Type B pancreatic cell (in vitro differentiated cells): ENCODE data around the gene RTEL1. TPM values are rescaled to one million over a fixed set of nuclear protein-coding genes. Genes with fewer than 3 reads are reported as not detected.

Experiments
- DNase-seq: peaks from one replicate; pipeline ENCODE4 v3.0.0; 2021; ENCODE audit warnings: mixed read lengths; ENCODE audit not compliant: unreplicated experiment; ENCODE audit errors: extremely low spot score
- H3K27ac Mint-ChIP-seq: 2 replicates; pipeline ENCODE4 v1.8.0; 2021; ENCODE audit warnings: mild to moderate bottlenecking, mixed read lengths
- H3K27me3 Mint-ChIP-seq: 2 replicates; pipeline ENCODE4 v1.8.0; 2021; ENCODE audit warnings: mixed read lengths
- H3K36me3 Mint-ChIP-seq: 2 replicates; pipeline ENCODE4 v1.8.0; 2021; ENCODE audit warnings: mixed read lengths
- H3K4me1 Mint-ChIP-seq: one replicate; pipeline ENCODE4 v1.8.0; 2021; ENCODE audit warnings: mixed read lengths; ENCODE audit not compliant: unreplicated experiment
- H3K4me3 Mint-ChIP-seq: 2 replicates; pipeline ENCODE4 v1.8.0; 2021; ENCODE audit warnings: mild to moderate bottlenecking, mixed read lengths
- H3K9me3 Mint-ChIP-seq: 2 replicates; pipeline ENCODE4 v1.8.0; 2021; ENCODE audit warnings: mixed read lengths
- total RNA-seq: library from RNA; stranded (reverse); gene quantifications from 2 replicates; pipeline ENCODE4 v1.2.1, GENCODE V29; 2021; ENCODE audit warnings: low replicate concordance
- TF ChIP-seq, protein P1 (sequence below): fragments of 200-600 bp; sonication (generic); conservative IDR thresholded peaks from 2 replicates; pipeline ENCODE4 v1.5.0; 2021; ENCODE audit warnings: antibody characterized with exemption, mild to moderate bottlenecking

Gene RTEL1
- total RNA-seq, 1 donor from 2014 or later: 39.2 TPM

DNA sequence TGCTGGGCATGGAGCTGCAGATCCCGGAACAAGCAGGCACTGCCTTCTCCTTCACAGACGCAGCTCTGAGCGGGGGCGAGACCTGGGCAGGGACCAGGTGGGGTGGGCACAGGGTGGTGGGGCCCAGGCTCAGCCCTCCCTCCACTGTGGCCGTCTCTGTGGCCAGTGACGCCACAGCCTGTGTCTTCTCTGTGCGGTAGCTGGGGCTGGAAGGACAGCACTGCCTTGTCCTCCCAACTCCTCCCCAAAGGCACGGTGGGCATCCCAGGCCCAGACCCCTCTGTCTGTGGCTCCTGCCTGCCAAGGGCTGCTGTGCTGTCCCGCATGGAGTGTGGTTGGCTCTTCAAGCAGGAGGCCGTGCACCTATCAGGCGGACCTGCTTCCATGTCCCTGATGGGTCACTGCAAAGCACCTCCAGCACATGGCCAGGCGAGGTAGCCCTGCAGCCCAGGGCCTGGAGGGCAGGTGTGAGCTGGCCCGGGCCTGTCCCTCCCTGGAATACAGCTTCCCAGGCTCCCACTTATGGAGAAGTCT, 23.6 kb downstream of the RTEL1 start:
- Mint-ChIP-seq H3K9me3 (no peaks in the 10 kb centered on the region), H3K27ac (no peak overlapping the region), H3K4me3 (no peak overlapping the region), H3K27me3 (no peaks in the 10 kb centered on the region), H3K36me3 (no peaks in the 10 kb centered on the region), H3K4me1 (no peaks in the 10 kb centered on the region)
- TF ChIP-seq, protein P1, sequence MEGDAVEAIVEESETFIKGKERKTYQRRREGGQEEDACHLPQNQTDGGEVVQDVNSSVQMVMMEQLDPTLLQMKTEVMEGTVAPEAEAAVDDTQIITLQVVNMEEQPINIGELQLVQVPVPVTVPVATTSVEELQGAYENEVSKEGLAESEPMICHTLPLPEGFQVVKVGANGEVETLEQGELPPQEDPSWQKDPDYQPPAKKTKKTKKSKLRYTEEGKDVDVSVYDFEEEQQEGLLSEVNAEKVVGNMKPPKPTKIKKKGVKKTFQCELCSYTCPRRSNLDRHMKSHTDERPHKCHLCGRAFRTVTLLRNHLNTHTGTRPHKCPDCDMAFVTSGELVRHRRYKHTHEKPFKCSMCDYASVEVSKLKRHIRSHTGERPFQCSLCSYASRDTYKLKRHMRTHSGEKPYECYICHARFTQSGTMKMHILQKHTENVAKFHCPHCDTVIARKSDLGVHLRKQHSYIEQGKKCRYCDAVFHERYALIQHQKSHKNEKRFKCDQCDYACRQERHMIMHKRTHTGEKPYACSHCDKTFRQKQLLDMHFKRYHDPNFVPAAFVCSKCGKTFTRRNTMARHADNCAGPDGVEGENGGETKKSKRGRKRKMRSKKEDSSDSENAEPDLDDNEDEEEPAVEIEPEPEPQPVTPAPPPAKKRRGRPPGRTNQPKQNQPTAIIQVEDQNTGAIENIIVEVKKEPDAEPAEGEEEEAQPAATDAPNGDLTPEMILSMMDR: no peak
- no peak for DNase-seq

DNA sequence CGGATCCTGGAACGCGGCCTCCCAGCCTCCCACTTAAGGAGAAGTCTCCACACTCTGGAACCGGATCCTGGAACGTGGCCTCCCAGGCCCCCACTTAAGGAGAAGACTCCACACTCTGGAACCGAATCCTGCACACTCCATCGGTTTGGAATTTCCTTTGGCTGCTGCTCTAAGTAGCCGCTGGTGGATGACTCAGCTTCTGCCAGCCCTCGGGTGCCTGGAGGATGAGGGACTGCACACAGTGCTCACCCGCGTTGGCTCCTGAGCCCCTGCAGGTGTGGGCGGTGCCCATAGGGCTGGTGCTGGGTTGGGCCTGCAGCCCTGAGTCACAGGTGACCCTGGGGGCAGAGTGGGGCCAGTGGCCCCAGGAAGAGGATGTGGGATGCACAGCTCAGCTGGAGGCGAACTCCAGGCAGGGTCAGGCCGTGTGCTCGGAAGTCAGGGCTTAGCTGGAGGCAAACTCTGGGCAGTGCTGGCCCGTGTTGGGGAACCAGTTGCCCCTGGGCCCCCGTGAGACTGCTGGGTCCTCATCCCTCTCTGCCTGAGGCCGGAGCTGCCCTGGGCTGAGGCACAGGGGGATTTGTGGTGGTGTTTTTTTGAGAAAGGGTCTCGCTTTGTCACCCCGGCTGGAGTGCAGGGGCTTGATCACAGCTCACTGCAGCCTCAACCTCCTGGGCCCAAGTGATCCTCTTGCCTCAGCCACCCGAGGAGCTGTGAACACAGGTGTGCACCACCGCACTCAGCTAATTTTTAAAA, 24.4 kb downstream of the RTEL1 start:
- DNase-seq: no peak
- H3K27me3 Mint-ChIP-seq: no peaks in the 10 kb centered on the region
- H3K27ac Mint-ChIP-seq: no peak overlapping the region
- TF ChIP-seq, protein P1: no peak
- H3K9me3 Mint-ChIP-seq: no peaks in the 10 kb centered on the region
- H3K4me3 Mint-ChIP-seq: no peak overlapping the region
- no peaks in the 10 kb centered on the region for H3K36me3 Mint-ChIP-seq
- no peaks in the 10 kb centered on the region for H3K4me1 Mint-ChIP-seq

DNA sequence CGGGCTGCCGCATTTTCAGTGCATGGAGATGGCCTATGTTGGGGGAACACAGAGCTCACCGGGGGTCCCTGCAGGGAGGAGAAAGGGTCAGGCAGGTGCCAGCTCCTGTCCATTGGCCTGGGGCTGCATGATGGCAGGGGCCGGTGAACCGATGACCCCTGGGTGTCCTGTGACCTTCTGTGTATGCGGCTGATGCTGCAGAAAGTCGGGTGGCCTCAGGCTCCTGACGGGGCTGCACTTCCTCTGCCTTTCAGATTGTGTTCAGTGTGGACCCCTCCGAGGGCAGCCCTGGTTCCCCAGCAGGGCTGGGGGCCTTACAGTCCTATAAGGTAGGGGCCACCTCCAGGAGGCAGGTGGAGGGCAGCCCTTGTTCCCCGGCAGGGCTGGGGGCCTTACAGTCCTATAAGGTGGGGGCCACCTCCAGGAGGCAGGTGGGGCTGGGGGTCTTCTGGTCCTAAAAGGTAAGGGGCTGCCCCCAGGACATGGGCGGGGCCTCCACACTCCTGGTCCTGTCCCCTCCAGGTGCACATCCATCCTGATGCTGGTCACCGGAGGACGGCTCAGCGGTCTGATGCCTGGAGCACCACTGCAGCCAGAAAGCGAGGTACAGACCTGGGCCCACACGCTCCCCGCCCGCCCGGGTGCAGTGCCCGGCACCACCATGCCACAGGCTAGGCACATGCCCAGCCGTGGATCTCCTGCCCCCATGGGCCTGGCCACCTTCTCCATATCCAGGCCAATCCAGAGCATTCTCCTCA, 27.3 kb downstream of the RTEL1 start:
- H3K27ac Mint-ChIP-seq: no peak overlapping the region
- H3K27me3 Mint-ChIP-seq: no peaks in the 10 kb centered on the region
- TF ChIP-seq, protein P1: no peak
- no peaks in the 10 kb centered on the region for H3K36me3 Mint-ChIP-seq
- no peaks in the 10 kb centered on the region for H3K4me1 Mint-ChIP-seq
- no peaks in the 10 kb centered on the region for H3K9me3 Mint-ChIP-seq
- no peak overlapping the region for H3K4me3 Mint-ChIP-seq
- no peak for DNase-seq

DNA sequence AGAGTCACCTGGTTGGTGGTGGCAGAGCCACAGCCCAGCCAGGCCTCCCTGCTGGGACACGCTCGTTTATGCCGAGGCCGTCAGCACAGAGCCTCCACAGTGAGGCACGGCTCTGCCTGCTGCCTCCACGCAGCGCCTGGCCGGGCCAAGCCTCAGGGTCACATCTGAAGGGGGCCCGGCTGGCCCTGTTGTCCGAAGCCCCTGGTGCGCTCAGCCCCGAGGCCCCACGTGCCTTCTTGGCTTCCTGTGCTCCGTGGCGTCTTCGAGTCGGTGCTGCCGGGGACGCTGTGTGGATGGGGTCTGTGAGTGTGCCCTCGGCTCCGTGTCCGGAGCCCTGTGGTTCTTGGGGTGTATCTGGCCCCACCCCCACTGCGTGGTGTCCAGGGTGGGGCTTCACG, 28.0 kb downstream of the RTEL1 start:
- Mint-ChIP-seq H3K27me3 (no peaks in the 10 kb centered on the region), H3K27ac (no peak overlapping the region), H3K36me3 (no peaks in the 10 kb centered on the region), H3K4me1 (no peaks in the 10 kb centered on the region), H3K9me3 (no peaks in the 10 kb centered on the region), H3K4me3 (no peak overlapping the region)
- no peak for DNase-seq
- TF ChIP-seq, protein P1: no peak

DNA sequence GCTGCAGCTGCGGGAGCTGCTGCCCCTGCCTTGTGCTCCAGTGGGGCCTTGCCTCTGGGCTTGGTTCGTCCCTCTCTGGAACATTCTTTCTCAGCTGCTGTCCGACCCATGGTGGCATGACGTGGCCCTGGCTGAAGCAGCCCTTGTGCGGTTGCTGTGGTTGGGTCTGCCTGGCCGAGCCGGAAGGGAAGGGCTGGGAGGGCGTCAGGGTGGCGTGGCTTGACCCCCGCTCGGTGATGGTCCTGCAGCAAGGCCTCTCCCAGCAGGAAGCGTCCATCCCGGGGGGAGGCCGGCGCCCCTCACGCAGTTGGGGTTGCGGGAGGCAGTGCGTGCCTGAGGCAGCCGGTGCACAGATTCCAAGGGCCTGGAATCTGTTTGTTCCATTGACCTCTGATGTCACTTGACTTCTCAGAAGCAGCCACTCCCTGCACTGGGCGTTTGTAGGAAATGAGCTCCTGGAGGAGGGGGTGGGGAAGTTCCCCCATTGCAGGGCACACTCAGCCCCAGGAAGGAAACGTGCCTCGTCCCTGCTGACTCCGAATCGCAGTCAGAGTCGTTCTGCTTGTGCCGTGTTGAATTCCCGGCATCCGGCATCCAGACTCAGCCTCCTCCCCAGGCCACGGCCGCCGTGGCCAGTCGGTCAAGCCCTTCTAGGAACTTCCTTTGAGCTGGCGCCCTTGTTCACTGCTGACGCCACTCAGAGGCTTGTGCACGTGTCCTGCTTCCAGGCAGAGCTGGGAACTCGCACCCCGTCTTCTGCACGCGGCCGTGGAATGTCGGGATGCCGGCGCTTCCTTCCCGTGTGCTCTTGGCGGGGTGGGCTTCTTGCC, 28.6 kb downstream of the RTEL1 start:
- no peak overlapping the region for H3K4me3 Mint-ChIP-seq
- no peaks in the 10 kb centered on the region for H3K4me1 Mint-ChIP-seq
- H3K9me3 Mint-ChIP-seq: no peaks in the 10 kb centered on the region
- TF ChIP-seq, protein P1: no peak
- no peaks in the 10 kb centered on the region for H3K36me3 Mint-ChIP-seq
- H3K27me3 Mint-ChIP-seq: no peaks in the 10 kb centered on the region
- no peak for DNase-seq
- H3K27ac Mint-ChIP-seq: no peak overlapping the region
